KOPT-K1 (cell line): ENCODE data around the gene TNN.

Source experiments
- H3K27ac ChIP-seq: fragments of 200-600 bp; sonication (generic); 2 replicates; pipeline ENCODE4 v1.5.1; 2016; ENCODE audit warnings: antibody characterized with exemption, mild to moderate bottlenecking, low read depth, low read length; ENCODE audit not compliant: poor library complexity, severe bottlenecking
- H3K36me3 ChIP-seq: fragments of 200-600 bp; sonication (generic); 2 replicates; pipeline ENCODE4 v1.5.1; 2017; ENCODE audit warnings: antibody characterized with exemption, mild to moderate bottlenecking, low read length, moderate library complexity; ENCODE audit not compliant: insufficient read depth
- H3K9me3 ChIP-seq: fragments of 200-600 bp; sonication (generic); 2 replicates; pipeline ENCODE4 v1.5.1; 2017; ENCODE audit warnings: antibody characterized with exemption, low read length, mild to moderate bottlenecking; ENCODE audit not compliant: insufficient read depth, poor library complexity, severe bottlenecking

TNN gene

GRCh38 chr1:175045519-175045918 lies 22.1 kb upstream of the TNN start:
- no peak overlapping the region for H3K27ac ChIP-seq
- no peaks in the 10 kb centered on the region for H3K36me3 ChIP-seq
- H3K9me3 ChIP-seq = no peaks in the 10 kb centered on the region

GRCh38 chr1:175050992-175051391 lies 16.6 kb upstream of the TNN start:
- Histone ChIP-seq H3K9me3 (no peaks in the 10 kb centered on the region), H3K27ac (no peak overlapping the region), H3K36me3 (no peaks in the 10 kb centered on the region)

- Histone ChIP-seq H3K36me3 (no peaks in the 10 kb centered on the region), H3K9me3 (no peaks in the 10 kb centered on the region), H3K27ac (no peak overlapping the region)
Measured at GRCh38 chr1:175054736-175055135, 12.9 kb upstream of the TNN start.

- no peak overlapping the region for H3K27ac ChIP-seq
- H3K9me3 ChIP-seq = no peaks in the 10 kb centered on the region
- no peaks in the 10 kb centered on the region for H3K36me3 ChIP-seq
Measured at GRCh38 chr1:175062339-175062738, 5.3 kb upstream of the TNN start.

- H3K36me3 ChIP-seq = no peaks in the 10 kb centered on the region
- no peak overlapping the region for H3K27ac ChIP-seq
- no peaks in the 10 kb centered on the region for H3K9me3 ChIP-seq
Measured at GRCh38 chr1:175062858-175063257, 4.8 kb upstream of the TNN start.

GRCh38 chr1:175070818-175071217 lies 3.2 kb downstream of the TNN start:
- no peaks in the 10 kb centered on the region for H3K9me3 ChIP-seq
- H3K36me3 ChIP-seq = no peaks in the 10 kb centered on the region
- no peak overlapping the region for H3K27ac ChIP-seq

GRCh38 chr1:175071276-175071943 lies 3.8 kb downstream of the TNN start:
- Histone ChIP-seq H3K9me3 (no peaks in the 10 kb centered on the region), H3K27ac (no peak overlapping the region), H3K36me3 (no peaks in the 10 kb centered on the region)

GRCh38 chr1:175072099-175072951 lies 4.7 kb downstream of the TNN start:
- no peaks in the 10 kb centered on the region for H3K36me3 ChIP-seq
- H3K27ac ChIP-seq = no peak overlapping the region
- H3K9me3 ChIP-seq = no peaks in the 10 kb centered on the region

- no peaks in the 10 kb centered on the region for H3K36me3 ChIP-seq
- H3K9me3 ChIP-seq = no peaks in the 10 kb centered on the region
- no peak overlapping the region for H3K27ac ChIP-seq
Measured at GRCh38 chr1:175073061-175073460, 5.4 kb downstream of the TNN start.

- no peak overlapping the region for H3K27ac ChIP-seq
Measured at GRCh38 chr1:175073633-175074032, 6.0 kb downstream of the TNN start.

GRCh38 chr1:175075572-175076568 lies 8.2 kb downstream of the TNN start:
- H3K36me3 ChIP-seq = no peaks in the 10 kb centered on the region
- H3K9me3 ChIP-seq = no peaks in the 10 kb centered on the region
- no peak overlapping the region for H3K27ac ChIP-seq

More at GRCh38 chr1:175073633-175074032, 6.0 kb downstream of the TNN start:
- Histone ChIP-seq H3K36me3 (no peaks in the 10 kb centered on the region), H3K9me3 (no peaks in the 10 kb centered on the region)

GRCh38 chr1:175077356-175078030 lies 9.9 kb downstream of the TNN start:
- no peaks in the 10 kb centered on the region for H3K36me3 ChIP-seq

GRCh38 chr1:175078629-175079028 lies 11.0 kb downstream of the TNN start:
- Histone ChIP-seq H3K36me3 (no peaks in the 10 kb centered on the region), H3K27ac (no peak overlapping the region), H3K9me3 (no peaks in the 10 kb centered on the region)

More at GRCh38 chr1:175077356-175078030, 9.9 kb downstream of the TNN start:
- Histone ChIP-seq H3K27ac (no peak overlapping the region), H3K9me3 (no peaks in the 10 kb centered on the region)

- no peaks in the 10 kb centered on the region for H3K9me3 ChIP-seq
- no peak overlapping the region for H3K27ac ChIP-seq
- H3K36me3 ChIP-seq = no peaks in the 10 kb centered on the region
Measured at GRCh38 chr1:175079338-175079737, 11.7 kb downstream of the TNN start.
